Omental fat pad (tissue), 4 donors: ENCODE data around the gene NASP. TPM values are rescaled to one million over a fixed set of nuclear protein-coding genes. Genes with fewer than 3 reads are reported as not detected.

ENCODE experiments used
- ATAC-seq: fragments of 150-250 bp; one replicate; pipeline ENCODE4 v1.9.1; 2016; ENCODE audit warnings: mild to moderate bottlenecking, moderate library complexity; ENCODE audit not compliant: low FRiP score
- DNase-seq: peaks from one replicate; pipeline ENCODE4 v3.0.0-alpha.2; 2019; ENCODE audit warnings: low spot score
- CTCF ChIP-seq, 3 donors: fragments of 450-650 bp; IDR thresholded peaks; one replicate each; pipeline ENCODE4 v1.5.1; 2016 to 2017; ENCODE audit warnings: antibody characterized with exemption in 3 of 3, mild to moderate bottlenecking in 3 of 3, moderate library complexity in 2 of 3
- total RNA-seq, 4 donors: library from RNA; depleted of rRNA; stranded (reverse); fragments of >200 nt; gene quantifications; one replicate each; pipeline ENCODE4 v1.1.0, GENCODE V29; 2016

The NASP gene
- total RNA-seq, 4 donors from 2014 or later = 48.0 to 96.5 (median 80.6) TPM

GRCh38 chr1:45569962-45570581 lies 13.8 kb upstream of the NASP start:
- peak in 1 of 3 donors; percentile 88 for TF ChIP-seq CTCF (IDR thresholded peaks at IDR 0.05)
- ATAC-seq (peak; percentile 90), DNase-seq (peak; percentile 48)

GRCh38 chr1:45570631-45571030 lies 13.2 kb upstream of the NASP start:
- ATAC-seq (no peak), DNase-seq (no peak)
- TF ChIP-seq CTCF (IDR thresholded peaks at IDR 0.05) = no peak

- DNase-seq = no peak
- TF ChIP-seq CTCF (IDR thresholded peaks at IDR 0.05) = no peak
- ATAC-seq = no peak
These were observed 10.5 kb upstream of the NASP start for GRCh38 chr1:45573231-45573804.

- TF ChIP-seq CTCF (IDR thresholded peaks at IDR 0.05) = no peak
- no peak for DNase-seq
- no peak for ATAC-seq
These were observed 9.7 kb upstream of the NASP start for GRCh38 chr1:45574105-45574626.

DNA sequence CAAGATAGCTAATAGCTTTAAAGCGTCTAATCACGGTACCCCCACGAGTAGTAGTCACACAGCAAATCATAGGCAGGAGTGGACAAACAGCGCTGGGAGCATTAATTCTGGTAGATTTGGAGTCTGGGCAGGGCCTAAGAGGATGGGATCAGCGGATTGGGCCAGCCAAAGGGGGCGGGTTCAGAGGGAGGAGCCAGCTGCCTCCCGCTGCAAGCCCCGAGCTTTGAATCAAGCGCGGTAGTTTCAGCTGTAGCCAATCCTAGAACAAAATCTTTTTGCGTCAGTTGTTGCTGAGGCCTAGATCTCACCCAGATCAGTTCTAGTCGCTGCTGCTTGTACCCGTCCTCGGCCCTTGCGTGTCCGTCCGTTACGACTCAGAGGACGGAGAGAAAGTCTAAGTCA lies 576 bp upstream of the NASP start:
- TF ChIP-seq CTCF (IDR thresholded peaks at IDR 0.05) = no peak
- ATAC-seq (peak; percentile 96), DNase-seq (peak; percentile 72)

- ATAC-seq = peak; percentile 74
- TF ChIP-seq CTCF (IDR thresholded peaks at IDR 0.05) = peak in 1 of 3 donors; percentile 9
- peak; percentile 68 for DNase-seq
These were observed 689 bp downstream of the NASP start for GRCh38 chr1:45584351-45585109.
